K562 (cell line): ENCODE results near the gene PRDM12. TPM values are rescaled to one million over a fixed set of nuclear protein-coding genes. Genes with fewer than 3 reads are reported as not detected.

ENCODE experiments used
- C11orf30 ChIP-seq: fragments of 450-650 bp; IDR thresholded peaks from 2 replicates; pipeline ENCODE4 v1.6.1; 2016; ENCODE audit warnings: low read depth, mild to moderate bottlenecking
- DDX20 ChIP-seq: fragments of 450-650 bp; IDR thresholded peaks from 2 replicates; pipeline ENCODE4 v1.6.1; 2016; ENCODE audit warnings: missing genetic modification characterization, low read depth, mild to moderate bottlenecking, missing compliant biosample characterization, moderate library complexity
- ELF2 ChIP-seq: fragments of 250-450 bp; sonication (Bioruptor Pico); IDR thresholded peaks from 2 replicates; pipeline ENCODE4 v1.5.0; 2021; ENCODE audit warnings: mild to moderate bottlenecking
- FOXK2 ChIP-seq, 2 experiments: fragments of 450-650 bp; IDR thresholded peaks in 1 of 2; conservative IDR thresholded peaks in 1 of 2; 2 replicates each; pipeline ENCODE4 v1.6.1; 2016; ENCODE audit warnings: low read depth in 2 of 2, mild to moderate bottlenecking in 1 of 2
- KAT2B ChIP-seq: IDR thresholded peaks from one replicate; pipeline ENCODE4 v1.6.1; 2012; ENCODE audit warnings: low read depth, mild to moderate bottlenecking, control low read depth, inconsistent platforms, low read length, moderate library complexity
- PHB2 ChIP-seq: fragments of 450-650 bp; IDR thresholded peaks from 2 replicates; pipeline ENCODE4 v1.6.1; 2017; ENCODE audit warnings: low read depth
- PRDM10 ChIP-seq: fragments of 450-650 bp; IDR thresholded peaks from 2 replicates; pipeline ENCODE4 v1.6.1; 2018; ENCODE audit not compliant: partially characterized antibody
- SMAD1 ChIP-seq: fragments of 150-350 bp; IDR thresholded peaks from 2 replicates; pipeline ENCODE4 v1.6.1; 2014; ENCODE audit warnings: low read length, low read depth; ENCODE audit not compliant: partially characterized antibody
- SOX6 ChIP-seq: fragments of 450-650 bp; IDR thresholded peaks from 2 replicates; pipeline ENCODE4 v1.6.1; 2014; ENCODE audit warnings: mild to moderate bottlenecking
- THRA ChIP-seq: fragments of 450-650 bp; IDR thresholded peaks from 2 replicates; pipeline ENCODE4 v1.6.1; 2017; ENCODE audit warnings: mild to moderate bottlenecking, moderate library complexity
- ZBTB33 ChIP-seq: sonication (generic); formaldehyde crosslinking; IDR thresholded peaks from 2 replicates; pipeline ENCODE4 v1.8.1; 2023; ENCODE audit warnings: mild to moderate bottlenecking, missing genetic modification reagents
- ZNF436 ChIP-seq: fragments of 250-450, 450-650 bp; sonication (Bioruptor Pico); formaldehyde crosslinking; IDR thresholded peaks from 2 replicates; pipeline ENCODE4 v1.7.0; 2020; ENCODE audit warnings: mild to moderate bottlenecking
- polyA plus RNA-seq, 8 experiments: library from polyadenylated mRNA; depleted of rRNA in 4 of 8; stranded (reverse) in 5 of 8; unstranded in 3 of 8; fragments of >200 nt; fragmentation: Nextera tagmentation in 2 of 8; fragmentation: Illumina TruSeq in 1 of 8; extraction: Ambion mirVana in 2 of 8; extraction: Trizol in 1 of 8; gene quantifications; 2 replicates each; pipeline versions ENCODE4 v1.2.1 to v1.2.3, GENCODE V29; 2011 to 2014; ENCODE audit warnings: inconsistent platforms in 1 of 8, missing spikeins in 1 of 8
- total RNA-seq, 7 experiments: library from RNA; depleted of rRNA in 6 of 7; stranded (reverse); fragments of >200 nt in 6 of 7; fragmentation: Illumina TruSeq in 2 of 7; extraction: Trizol in 2 of 7; gene quantifications; 2 replicates each; pipeline versions ENCODE4 v1.2.1 to v1.2.3, GENCODE V29; 2011 to 2021; ENCODE audit warnings: low replicate concordance in 1 of 7
- TF ChIP-seq, protein P1 (sequence below): fragments of 450-650 bp; IDR thresholded peaks from 2 replicates; pipeline ENCODE4 v1.7.0; 2016; ENCODE audit warnings: borderline replicate concordance
- TF ChIP-seq, protein P2 (sequence below): fragments of 250-450 bp; sonication (Bioruptor Pico); IDR thresholded peaks from 2 replicates; pipeline ENCODE4 v1.5.0; 2021
- TF ChIP-seq, protein P3 (sequence below): fragments of 250-450 bp; sonication (Bioruptor Pico); IDR thresholded peaks from 2 replicates; pipeline ENCODE4 v1.4.0; 2020
- TF ChIP-seq, protein P4 (sequence below): fragments of 450-650 bp; IDR thresholded peaks from 2 replicates; pipeline ENCODE4 v1.6.1; 2016; ENCODE audit warnings: low read depth, mild to moderate bottlenecking, moderate library complexity

The PRDM12 gene
- total and polyA plus RNA-seq, 9 of the 15 experiments (the other 6 are each of a cell fraction or from before 2014, with no cell fraction given): 0.04 to 0.22 (median 0.07) TPM; not detected in 3

DNA sequence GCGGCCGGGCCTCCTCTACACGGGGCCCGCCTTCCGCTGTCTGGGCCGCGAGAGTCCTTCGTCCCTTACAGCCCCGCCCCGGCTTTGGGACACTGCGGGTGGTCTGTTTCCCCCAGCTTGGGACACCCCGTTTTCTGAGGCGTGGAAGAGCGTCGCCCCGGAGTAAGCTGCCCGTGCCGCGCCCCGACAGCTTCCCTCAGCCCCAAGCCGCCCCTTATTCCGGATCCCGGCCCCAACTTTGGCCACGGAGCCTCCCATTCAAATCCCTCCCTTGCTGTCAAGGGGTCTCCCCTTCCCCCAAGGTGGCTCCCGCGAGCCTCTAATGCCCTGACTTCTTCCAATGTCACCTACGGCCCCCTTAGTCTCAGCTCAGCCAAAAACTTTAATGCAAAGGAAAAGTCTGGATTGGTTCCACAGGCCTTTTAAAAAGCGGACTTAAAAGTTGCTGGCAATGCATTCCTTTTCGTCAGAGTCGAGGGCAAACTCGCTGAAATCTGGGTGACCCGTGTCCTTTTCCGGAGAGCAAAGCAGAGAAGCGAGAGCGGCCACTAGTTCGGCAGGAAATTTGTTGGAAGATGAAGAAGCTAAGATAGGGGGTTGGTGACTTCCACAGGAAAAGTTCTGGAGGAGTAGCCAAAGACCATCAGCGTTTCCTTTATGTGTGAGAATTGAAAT, 49.0 kb downstream of the PRDM12 start (continued):
- TF ChIP-seq, protein P1, sequence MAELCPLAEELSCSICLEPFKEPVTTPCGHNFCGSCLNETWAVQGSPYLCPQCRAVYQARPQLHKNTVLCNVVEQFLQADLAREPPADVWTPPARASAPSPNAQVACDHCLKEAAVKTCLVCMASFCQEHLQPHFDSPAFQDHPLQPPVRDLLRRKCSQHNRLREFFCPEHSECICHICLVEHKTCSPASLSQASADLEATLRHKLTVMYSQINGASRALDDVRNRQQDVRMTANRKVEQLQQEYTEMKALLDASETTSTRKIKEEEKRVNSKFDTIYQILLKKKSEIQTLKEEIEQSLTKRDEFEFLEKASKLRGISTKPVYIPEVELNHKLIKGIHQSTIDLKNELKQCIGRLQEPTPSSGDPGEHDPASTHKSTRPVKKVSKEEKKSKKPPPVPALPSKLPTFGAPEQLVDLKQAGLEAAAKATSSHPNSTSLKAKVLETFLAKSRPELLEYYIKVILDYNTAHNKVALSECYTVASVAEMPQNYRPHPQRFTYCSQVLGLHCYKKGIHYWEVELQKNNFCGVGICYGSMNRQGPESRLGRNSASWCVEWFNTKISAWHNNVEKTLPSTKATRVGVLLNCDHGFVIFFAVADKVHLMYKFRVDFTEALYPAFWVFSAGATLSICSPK: no peak
- TF ChIP-seq DDX20 (tag) (no peak), SOX6 (no peak), PRDM10 (no peak), ZBTB33 (CRISPR knock-in tag) (no peak), C11orf30 (peak; percentile 33), ZNF436 (CRISPR knock-in tag) (no peak), FOXK2 (conservative IDR thresholded peaks at IDR 0.05 in 1 of 2, IDR thresholded peaks at IDR 0.05 in 1 of 2; ENCODE audit: low read depth in 2 of 2) (no peak), PHB2 (no peak), ELF2 (no peak), SMAD1 (no peak), KAT2B (no peak), THRA (no peak)
- TF ChIP-seq, protein P2, sequence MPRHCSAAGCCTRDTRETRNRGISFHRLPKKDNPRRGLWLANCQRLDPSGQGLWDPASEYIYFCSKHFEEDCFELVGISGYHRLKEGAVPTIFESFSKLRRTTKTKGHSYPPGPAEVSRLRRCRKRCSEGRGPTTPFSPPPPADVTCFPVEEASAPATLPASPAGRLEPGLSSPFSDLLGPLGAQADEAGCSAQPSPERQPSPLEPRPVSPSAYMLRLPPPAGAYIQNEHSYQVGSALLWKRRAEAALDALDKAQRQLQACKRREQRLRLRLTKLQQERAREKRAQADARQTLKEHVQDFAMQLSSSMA: no peak
- TF ChIP-seq, protein P3, sequence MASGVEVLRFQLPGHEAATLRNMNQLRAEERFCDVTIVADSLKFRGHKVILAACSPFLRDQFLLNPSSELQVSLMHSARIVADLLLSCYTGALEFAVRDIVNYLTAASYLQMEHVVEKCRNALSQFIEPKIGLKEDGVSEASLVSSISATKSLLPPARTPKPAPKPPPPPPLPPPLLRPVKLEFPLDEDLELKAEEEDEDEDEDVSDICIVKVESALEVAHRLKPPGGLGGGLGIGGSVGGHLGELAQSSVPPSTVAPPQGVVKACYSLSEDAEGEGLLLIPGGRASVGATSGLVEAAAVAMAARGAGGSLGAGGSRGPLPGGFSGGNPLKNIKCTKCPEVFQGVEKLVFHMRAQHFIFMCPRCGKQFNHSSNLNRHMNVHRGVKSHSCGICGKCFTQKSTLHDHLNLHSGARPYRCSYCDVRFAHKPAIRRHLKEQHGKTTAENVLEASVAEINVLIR (CRISPR knock-in tag): no peak
- TF ChIP-seq, protein P4, sequence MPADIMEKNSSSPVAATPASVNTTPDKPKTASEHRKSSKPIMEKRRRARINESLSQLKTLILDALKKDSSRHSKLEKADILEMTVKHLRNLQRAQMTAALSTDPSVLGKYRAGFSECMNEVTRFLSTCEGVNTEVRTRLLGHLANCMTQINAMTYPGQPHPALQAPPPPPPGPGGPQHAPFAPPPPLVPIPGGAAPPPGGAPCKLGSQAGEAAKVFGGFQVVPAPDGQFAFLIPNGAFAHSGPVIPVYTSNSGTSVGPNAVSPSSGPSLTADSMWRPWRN: no peak
